Mesothelial cell of epicardium (in vitro differentiated cells): ENCODE measurements around the gene CCL26. TPM values are rescaled to one million over a fixed set of nuclear protein-coding genes. Genes with fewer than 3 reads are reported as not detected.
"Not testable (repeated sequence)": the region's sequence is repeated elsewhere in the genome, so short reads cannot be mapped to it uniquely, and the experiment has no call there.

Experiments
- DNase-seq, 2 experiments: peaks; one replicate each; pipeline ENCODE4 v3.0.0; 2021; ENCODE audit warnings: low spot score in 2 of 2; ENCODE audit not compliant: unreplicated experiment in 2 of 2
- H3K27ac Mint-ChIP-seq: 2 replicates; pipeline ENCODE4 v1.8.0; 2021; ENCODE audit warnings: mixed read lengths
- H3K27me3 Mint-ChIP-seq: 2 replicates; pipeline ENCODE4 v1.8.0; 2021; ENCODE audit warnings: low read depth, mixed read lengths
- H3K36me3 Mint-ChIP-seq: 2 replicates; pipeline ENCODE4 v1.8.0; 2021; ENCODE audit warnings: mixed read lengths
- H3K4me1 Mint-ChIP-seq: 2 replicates; pipeline ENCODE4 v1.8.0; 2021; ENCODE audit warnings: mixed read lengths
- H3K4me3 Mint-ChIP-seq: 2 replicates; pipeline ENCODE4 v1.8.0; 2021; ENCODE audit warnings: mild to moderate bottlenecking, moderate library complexity, mixed read lengths
- H3K9me3 Mint-ChIP-seq: 2 replicates; pipeline ENCODE4 v1.8.0; 2021; ENCODE audit warnings: mixed read lengths
- total RNA-seq: library from RNA; stranded (reverse); gene quantifications from 3 replicates; pipeline ENCODE4 v1.2.1, GENCODE V29; 2021
- TF ChIP-seq, protein P1 (sequence below): fragments of 200-600 bp; sonication (generic); IDR thresholded peaks from one replicate; pipeline ENCODE4 v1.5.0; 2021; ENCODE audit warnings: antibody characterized with exemption; ENCODE audit not compliant: unreplicated experiment

Gene CCL26
- total RNA-seq, 1 donor from 2014 or later: not detected

DNA sequence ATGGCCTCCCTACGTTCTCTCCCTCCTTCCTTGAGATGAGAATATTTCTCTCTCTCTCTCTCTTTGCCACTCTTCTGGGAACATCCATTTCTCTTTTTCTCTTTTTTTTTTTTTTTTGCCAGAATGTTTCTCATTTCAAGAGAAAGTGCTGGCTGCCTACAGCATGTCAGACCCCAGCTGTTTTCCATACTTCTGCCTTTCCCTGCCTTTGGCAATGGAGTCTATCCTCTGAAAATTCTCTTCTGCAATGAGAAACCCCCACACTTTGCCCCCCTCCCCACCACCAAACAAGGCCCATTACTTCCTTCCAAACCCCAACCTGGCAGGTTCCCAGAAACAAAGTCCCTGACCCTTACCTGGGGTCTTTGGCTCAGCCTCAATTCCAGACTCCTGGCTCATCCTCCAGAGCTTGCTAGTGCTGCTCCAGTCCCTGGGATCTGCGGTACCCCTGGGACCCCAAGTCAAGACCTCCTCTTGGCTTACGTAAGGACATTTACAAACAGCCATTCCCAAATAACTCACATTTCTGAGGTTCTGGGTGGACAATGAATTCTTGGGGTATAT lies 17.4 kb upstream of the CCL26 start:
- no peaks in the 10 kb centered on the region for H3K9me3 Mint-ChIP-seq
- H3K27me3 Mint-ChIP-seq: no peaks in the 10 kb centered on the region
- H3K27ac Mint-ChIP-seq: peak overlapping the region; percentile 47
- H3K36me3 Mint-ChIP-seq: no peaks in the 10 kb centered on the region
- TF ChIP-seq, protein P1, sequence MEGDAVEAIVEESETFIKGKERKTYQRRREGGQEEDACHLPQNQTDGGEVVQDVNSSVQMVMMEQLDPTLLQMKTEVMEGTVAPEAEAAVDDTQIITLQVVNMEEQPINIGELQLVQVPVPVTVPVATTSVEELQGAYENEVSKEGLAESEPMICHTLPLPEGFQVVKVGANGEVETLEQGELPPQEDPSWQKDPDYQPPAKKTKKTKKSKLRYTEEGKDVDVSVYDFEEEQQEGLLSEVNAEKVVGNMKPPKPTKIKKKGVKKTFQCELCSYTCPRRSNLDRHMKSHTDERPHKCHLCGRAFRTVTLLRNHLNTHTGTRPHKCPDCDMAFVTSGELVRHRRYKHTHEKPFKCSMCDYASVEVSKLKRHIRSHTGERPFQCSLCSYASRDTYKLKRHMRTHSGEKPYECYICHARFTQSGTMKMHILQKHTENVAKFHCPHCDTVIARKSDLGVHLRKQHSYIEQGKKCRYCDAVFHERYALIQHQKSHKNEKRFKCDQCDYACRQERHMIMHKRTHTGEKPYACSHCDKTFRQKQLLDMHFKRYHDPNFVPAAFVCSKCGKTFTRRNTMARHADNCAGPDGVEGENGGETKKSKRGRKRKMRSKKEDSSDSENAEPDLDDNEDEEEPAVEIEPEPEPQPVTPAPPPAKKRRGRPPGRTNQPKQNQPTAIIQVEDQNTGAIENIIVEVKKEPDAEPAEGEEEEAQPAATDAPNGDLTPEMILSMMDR: no peak
- peaks cover 5% of the 10 kb centered on the region for H3K4me1 Mint-ChIP-seq
- H3K4me3 Mint-ChIP-seq: no peak overlapping the region
- DNase-seq: no peak

DNA sequence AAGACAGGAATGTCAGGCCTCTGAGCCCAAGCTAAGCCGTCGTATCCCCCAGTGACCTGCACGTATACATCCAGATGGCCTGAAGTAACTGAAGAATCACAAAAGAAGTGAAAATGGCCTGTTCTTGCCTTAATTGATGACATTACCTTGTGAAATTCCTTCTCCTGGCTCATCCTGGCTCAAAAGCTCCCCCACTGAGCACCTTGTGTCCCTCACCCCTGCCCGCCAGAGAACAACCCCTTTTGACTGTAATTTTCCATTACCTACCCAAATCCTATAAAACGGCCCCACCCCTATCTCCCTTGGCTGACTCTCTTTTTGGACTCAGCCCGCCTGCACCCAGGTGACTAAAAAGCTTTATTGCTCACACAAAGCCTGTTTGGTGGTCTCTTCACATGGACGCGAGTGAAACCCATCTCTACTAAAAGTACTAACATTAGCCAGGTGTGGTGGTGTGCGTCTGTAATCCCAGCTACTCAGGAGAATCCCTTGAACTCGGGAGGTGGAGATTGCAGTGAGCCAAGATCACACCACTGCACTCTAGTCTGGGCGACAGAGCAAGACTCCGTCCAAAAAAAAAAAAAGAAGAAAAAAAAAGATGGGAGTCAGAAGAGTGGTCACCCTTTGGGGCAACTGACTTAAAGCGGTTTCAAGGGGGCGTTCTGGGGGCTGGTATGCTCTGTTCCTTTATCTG lies 16.3 kb upstream of the CCL26 start:
- not testable (repeated sequence) for H3K27me3 Mint-ChIP-seq, H3K36me3 Mint-ChIP-seq, DNase-seq, H3K4me3 Mint-ChIP-seq, H3K27ac Mint-ChIP-seq, H3K9me3 Mint-ChIP-seq, H3K4me1 Mint-ChIP-seq

DNA sequence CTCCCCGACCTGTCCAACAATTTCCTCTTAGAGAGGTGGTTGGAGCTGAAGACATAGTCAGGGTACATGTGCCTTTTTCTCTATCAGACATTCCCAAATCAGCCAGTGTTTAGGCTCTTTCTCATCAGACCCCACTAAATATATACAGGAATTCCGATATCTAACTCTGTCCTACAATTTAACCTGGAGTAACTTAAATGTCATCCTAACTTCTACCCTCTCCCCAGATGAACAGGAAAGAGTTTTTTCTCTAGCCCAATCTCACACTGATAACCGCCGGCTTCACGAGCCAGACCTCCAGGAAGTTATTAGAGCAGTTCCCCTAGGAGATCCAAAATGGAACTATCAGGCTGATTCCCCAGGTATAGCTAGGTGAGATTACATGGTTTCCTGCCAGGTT lies 11.0 kb upstream of the CCL26 start:
- not testable (repeated sequence) for H3K36me3 Mint-ChIP-seq, H3K27ac Mint-ChIP-seq, H3K9me3 Mint-ChIP-seq, H3K4me3 Mint-ChIP-seq, DNase-seq, H3K4me1 Mint-ChIP-seq
- H3K27me3 Mint-ChIP-seq: peaks cover 29% of the 10 kb centered on the region

DNA sequence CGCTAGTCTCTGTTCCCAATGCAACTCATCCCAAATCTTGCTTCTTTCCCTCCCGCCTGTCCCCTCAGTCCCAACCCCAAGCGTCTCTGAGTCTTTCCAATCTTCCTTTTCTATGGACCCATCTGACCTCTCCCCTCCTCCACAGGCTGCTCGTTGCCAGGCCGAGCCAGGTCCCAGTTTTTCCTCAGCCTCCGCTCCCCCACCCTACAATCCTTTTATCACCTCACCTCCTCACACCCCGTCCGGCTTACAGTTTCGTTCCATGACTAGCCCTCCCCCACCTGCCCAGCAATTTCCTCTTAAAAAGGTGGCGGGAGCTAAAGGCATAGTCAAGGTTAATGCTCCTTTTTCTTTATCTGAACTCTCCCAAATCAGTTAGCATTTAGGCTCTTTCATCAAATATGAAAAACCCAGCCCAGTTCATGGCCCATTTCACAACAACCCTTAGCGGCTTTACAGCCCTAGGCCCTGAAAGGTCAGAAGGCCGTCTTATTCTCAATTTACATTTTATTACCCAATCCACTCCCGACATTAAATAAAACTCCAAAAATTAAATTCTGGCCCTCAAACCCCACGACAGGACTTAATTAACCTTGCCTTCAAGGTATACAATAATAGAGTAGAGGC lies 8.7 kb upstream of the CCL26 start:
- DNase-seq, H3K4me1 Mint-ChIP-seq, H3K27ac Mint-ChIP-seq, H3K36me3 Mint-ChIP-seq, H3K4me3 Mint-ChIP-seq, H3K9me3 Mint-ChIP-seq: not testable (repeated sequence)
- H3K27me3 Mint-ChIP-seq: peaks cover 29% of the 10 kb centered on the region

DNA sequence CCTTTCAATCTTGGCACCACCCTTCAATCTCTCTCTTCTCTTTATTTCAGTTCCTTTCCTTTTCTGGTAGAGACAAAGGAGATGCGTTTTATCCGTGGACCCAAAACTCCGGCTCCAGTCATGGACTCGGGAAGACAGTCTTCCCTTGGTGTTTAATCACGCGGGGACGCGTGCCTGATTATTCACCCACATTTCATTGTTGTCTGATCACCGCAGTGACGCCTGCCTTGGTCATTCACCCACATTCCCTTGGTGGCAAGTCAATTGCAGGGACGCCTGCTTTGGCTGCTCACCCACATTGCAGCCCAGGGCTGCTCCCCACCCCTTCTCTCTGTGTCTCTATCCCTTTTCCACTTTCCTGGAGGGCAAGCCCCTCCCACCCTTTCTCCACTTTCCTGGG lies 7.5 kb upstream of the CCL26 start:
- not testable (repeated sequence) for H3K4me3 Mint-ChIP-seq, H3K4me1 Mint-ChIP-seq, H3K36me3 Mint-ChIP-seq, H3K9me3 Mint-ChIP-seq, H3K27ac Mint-ChIP-seq, DNase-seq
- H3K27me3 Mint-ChIP-seq: peaks cover 29% of the 10 kb centered on the region

DNA sequence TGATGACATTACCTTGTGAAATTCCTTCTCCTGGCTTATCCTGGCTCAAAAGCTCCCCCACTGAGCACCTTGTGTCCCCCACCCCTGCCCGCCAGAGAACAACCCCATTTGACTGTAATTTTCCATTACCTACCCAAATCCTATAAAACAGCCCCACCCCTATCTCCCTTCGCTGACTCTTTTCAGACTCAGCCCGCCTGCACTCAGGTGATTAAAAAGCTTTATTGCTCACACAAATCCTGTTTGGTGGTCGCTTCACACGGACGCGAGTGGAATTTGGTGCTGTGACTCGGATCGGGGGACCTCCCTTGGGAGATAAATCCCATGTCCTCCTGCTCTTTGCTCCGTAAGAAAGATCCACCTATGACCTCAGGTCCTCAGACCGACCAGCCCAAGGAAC lies 7.0 kb upstream of the CCL26 start:
- H3K27ac Mint-ChIP-seq, H3K4me3 Mint-ChIP-seq, H3K4me1 Mint-ChIP-seq: not testable (repeated sequence)

DNA sequence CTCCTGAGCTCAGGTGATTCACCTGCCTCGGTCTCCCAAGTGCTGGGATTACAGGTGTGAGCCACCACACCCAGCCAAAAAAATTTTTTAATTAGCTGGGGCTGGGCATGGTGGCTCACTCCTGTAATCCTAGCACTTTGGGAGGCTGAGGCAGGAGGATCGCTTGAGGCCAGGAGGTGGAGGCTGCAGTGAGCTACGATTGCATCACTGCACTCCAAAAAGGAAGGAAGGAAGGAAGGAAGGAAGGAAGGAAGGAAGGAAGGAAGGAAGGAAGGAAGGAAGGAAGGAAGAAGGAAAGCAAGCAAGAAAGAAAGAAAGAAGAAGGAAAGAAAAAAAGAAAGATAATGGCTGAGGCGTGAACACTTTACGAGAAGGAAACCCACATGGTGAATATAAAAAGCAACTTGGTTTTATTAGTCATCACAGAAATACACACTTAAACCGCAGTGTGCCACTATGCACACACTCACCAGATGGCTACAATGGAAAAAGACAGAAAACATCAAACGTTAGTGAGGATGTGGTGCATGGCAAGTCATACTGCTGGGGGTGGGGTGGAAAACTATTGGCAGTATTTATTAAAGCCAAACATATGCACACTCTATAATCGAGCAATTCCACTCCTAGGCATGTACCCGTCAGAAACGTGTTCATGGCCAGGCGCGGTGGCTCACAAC lies 4.4 kb upstream of the CCL26 start:
- Mint-ChIP-seq H3K4me1 (peaks cover 3% of the 10 kb centered on the region), H3K36me3 (no peaks in the 10 kb centered on the region), H3K27me3 (peaks cover 23% of the 10 kb centered on the region), H3K27ac (no peak overlapping the region), H3K4me3 (no peak overlapping the region), H3K9me3 (no peaks in the 10 kb centered on the region)
- DNase-seq: no peak
- TF ChIP-seq, protein P1: no peak

More for the DNA sequence above, 7.0 kb upstream of the CCL26 start:
- H3K27me3 Mint-ChIP-seq: peaks cover 29% of the 10 kb centered on the region
- DNase-seq, H3K9me3 Mint-ChIP-seq, H3K36me3 Mint-ChIP-seq: not testable (repeated sequence)

DNA sequence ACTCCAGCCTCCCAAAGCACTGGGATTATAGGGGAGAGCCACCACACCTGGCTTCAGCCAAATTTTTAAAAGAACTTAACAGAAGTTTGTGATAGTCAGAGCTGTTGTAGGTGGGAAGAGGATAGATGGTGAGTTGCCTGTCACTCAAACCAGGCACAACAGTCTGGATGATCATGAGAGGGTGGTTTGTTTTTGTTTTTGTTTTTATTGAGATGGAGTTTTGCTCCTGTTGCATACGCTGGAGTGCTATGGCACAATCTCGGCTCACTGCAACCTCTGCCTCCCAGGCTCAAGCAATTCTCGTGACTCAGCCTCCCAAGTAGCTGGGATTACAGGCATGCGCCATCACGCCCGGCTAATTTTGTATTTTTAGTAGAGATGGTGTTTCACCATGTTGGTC lies 1.9 kb upstream of the CCL26 start:
- H3K9me3 Mint-ChIP-seq, H3K27me3 Mint-ChIP-seq, H3K4me1 Mint-ChIP-seq, H3K27ac Mint-ChIP-seq, DNase-seq, H3K36me3 Mint-ChIP-seq, H3K4me3 Mint-ChIP-seq: not testable (repeated sequence)
